Measurements from ENCODE around the gene TUBA8. TPM values are rescaled to one million over a fixed set of nuclear protein-coding genes. Genes with fewer than 3 reads are reported as not detected.

Gene TUBA8
- total RNA-seq, 1 experiment from 2014 or later: 1.3 TPM

DNA sequence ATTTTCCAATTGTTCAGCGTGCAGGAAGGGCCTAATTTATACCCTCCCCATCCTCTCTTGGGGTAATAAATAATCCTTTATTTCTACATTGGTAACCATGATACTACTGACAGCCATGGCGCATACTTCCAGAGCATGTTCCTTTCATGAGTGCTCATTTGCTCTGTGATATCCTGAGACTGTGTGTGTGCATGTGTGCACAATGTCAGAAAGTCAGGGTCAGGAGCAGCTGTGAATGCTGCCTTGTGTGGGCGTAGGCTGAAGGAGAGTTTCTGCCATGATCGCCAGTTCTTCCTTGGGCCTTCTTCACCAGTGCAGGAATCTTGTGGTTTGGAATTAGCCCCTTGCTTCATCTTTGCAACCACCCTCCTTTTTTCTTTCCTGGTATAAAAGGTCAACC, 10.2 kb downstream of the TUBA8 start:
- in situ Hi-C loops (cut with HindIII; ENCODE audit: low pct_unique_long_range_greater_than_20kb, low sequenced_read_pairs): no loop called here
- no peak for DNase-seq (ENCODE audit: low read depth, low spot score)
- CTCF ChIA-PET: no interaction called here

DNA sequence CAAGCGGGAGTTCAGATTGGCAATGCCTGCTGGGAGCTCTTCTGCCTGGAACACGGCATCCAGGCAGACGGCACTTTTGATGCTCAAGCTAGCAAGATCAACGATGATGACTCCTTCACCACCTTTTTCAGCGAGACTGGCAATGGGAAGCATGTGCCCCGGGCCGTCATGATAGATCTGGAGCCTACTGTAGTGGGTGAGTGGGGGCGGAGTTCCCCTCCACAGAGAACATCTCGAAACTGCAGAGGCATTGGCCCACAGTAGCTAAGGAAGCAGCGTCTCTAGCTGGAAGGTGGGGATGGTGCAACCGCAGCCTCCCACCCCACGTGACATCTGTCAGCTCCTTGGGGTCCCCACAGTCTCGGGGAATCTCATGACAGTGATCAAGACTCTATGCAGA, 10.9 kb downstream of the TUBA8 start:
- DNase-seq (ENCODE audit: low read depth, low spot score): no peak

More for the DNA sequence above, 10.2 kb downstream of the TUBA8 start:
- no peak overlapping the region for H3K27ac ChIP-seq (ENCODE audit: low read length)
- POLR2A ChIA-PET: no interaction called here
- H3K4me3 ChIP-seq (ENCODE audit: low read depth in 2 of 2, low read length in 2 of 2): no peak overlapping the region
- no peaks in the 10 kb centered on the region for H3K27me3 ChIP-seq (ENCODE audit: control insufficient read depth, insufficient read depth, low read length)
- no peaks in the 10 kb centered on the region for H3K9me3 ChIP-seq (ENCODE audit: control insufficient read depth, insufficient read depth, low read depth, low read length)
- H3K4me1 ChIP-seq (ENCODE audit: control insufficient read depth, insufficient read depth, low read length): no peaks in the 10 kb centered on the region
- ATAC-seq: no peak
- BruUV-seq (replicated peaks): no TSS peak
- H3K36me3 ChIP-seq (ENCODE audit: control insufficient read depth, insufficient read depth, low read length): no peaks in the 10 kb centered on the region
- TF ChIP-seq SIN3A (IDR thresholded peaks at IDR 0.05; ENCODE audit: borderline replicate concordance, insufficient read depth, low read depth, low read length): no peak
- TF ChIP-seq POLR2AphosphoS5 (IDR thresholded peaks at IDR 0.05; ENCODE audit: low read depth, low read length): no peak
- TF ChIP-seq, protein P1, sequence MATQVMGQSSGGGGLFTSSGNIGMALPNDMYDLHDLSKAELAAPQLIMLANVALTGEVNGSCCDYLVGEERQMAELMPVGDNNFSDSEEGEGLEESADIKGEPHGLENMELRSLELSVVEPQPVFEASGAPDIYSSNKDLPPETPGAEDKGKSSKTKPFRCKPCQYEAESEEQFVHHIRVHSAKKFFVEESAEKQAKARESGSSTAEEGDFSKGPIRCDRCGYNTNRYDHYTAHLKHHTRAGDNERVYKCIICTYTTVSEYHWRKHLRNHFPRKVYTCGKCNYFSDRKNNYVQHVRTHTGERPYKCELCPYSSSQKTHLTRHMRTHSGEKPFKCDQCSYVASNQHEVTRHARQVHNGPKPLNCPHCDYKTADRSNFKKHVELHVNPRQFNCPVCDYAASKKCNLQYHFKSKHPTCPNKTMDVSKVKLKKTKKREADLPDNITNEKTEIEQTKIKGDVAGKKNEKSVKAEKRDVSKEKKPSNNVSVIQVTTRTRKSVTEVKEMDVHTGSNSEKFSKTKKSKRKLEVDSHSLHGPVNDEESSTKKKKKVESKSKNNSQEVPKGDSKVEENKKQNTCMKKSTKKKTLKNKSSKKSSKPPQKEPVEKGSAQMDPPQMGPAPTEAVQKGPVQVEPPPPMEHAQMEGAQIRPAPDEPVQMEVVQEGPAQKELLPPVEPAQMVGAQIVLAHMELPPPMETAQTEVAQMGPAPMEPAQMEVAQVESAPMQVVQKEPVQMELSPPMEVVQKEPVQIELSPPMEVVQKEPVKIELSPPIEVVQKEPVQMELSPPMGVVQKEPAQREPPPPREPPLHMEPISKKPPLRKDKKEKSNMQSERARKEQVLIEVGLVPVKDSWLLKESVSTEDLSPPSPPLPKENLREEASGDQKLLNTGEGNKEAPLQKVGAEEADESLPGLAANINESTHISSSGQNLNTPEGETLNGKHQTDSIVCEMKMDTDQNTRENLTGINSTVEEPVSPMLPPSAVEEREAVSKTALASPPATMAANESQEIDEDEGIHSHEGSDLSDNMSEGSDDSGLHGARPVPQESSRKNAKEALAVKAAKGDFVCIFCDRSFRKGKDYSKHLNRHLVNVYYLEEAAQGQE (IDR thresholded peaks at IDR 0.05; ENCODE audit: insufficient read depth in 1 of 2, low read depth in 2 of 2, low read length in 1 of 2): no peak
- TF ChIP-seq, protein P2, sequence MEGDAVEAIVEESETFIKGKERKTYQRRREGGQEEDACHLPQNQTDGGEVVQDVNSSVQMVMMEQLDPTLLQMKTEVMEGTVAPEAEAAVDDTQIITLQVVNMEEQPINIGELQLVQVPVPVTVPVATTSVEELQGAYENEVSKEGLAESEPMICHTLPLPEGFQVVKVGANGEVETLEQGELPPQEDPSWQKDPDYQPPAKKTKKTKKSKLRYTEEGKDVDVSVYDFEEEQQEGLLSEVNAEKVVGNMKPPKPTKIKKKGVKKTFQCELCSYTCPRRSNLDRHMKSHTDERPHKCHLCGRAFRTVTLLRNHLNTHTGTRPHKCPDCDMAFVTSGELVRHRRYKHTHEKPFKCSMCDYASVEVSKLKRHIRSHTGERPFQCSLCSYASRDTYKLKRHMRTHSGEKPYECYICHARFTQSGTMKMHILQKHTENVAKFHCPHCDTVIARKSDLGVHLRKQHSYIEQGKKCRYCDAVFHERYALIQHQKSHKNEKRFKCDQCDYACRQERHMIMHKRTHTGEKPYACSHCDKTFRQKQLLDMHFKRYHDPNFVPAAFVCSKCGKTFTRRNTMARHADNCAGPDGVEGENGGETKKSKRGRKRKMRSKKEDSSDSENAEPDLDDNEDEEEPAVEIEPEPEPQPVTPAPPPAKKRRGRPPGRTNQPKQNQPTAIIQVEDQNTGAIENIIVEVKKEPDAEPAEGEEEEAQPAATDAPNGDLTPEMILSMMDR (IDR thresholded peaks at IDR 0.05): no peak
- no peak for TF ChIP-seq TCF7L2 (IDR thresholded peaks at IDR 0.05; ENCODE audit: low read depth, low read length)
- intact Hi-C loops (cut with micrococcal nuclease; ENCODE audit: unreplicated experiment): no loop called here

More for the DNA sequence above, 10.9 kb downstream of the TUBA8 start:
- in situ Hi-C loops (cut with HindIII; ENCODE audit: low pct_unique_long_range_greater_than_20kb, low sequenced_read_pairs) (no loop called here), intact Hi-C loops (cut with micrococcal nuclease; ENCODE audit: unreplicated experiment) (no loop called here)
- CTCF ChIA-PET: interaction anchor here (0.6 kb wide), 1 partner anchor 28 kb away, joined by 3 read pairs; no protein-coding TSS in a partner anchor
- no peak for ATAC-seq
- TF ChIP-seq, protein P2 (IDR thresholded peaks at IDR 0.05): no peak
- TF ChIP-seq SIN3A (IDR thresholded peaks at IDR 0.05; ENCODE audit: borderline replicate concordance, insufficient read depth, low read depth, low read length) (no peak), POLR2AphosphoS5 (IDR thresholded peaks at IDR 0.05; ENCODE audit: low read depth, low read length) (no peak), TCF7L2 (IDR thresholded peaks at IDR 0.05; ENCODE audit: low read depth, low read length) (no peak)
- TF ChIP-seq, protein P1 (IDR thresholded peaks at IDR 0.05; ENCODE audit: insufficient read depth in 1 of 2, low read depth in 2 of 2, low read length in 1 of 2): no peak
- Histone ChIP-seq H3K27me3 (ENCODE audit: control insufficient read depth, insufficient read depth, low read length) (no peaks in the 10 kb centered on the region), H3K36me3 (ENCODE audit: control insufficient read depth, insufficient read depth, low read length) (no peaks in the 10 kb centered on the region), H3K27ac (ENCODE audit: low read length) (no peak overlapping the region), H3K4me1 (ENCODE audit: control insufficient read depth, insufficient read depth, low read length) (no peaks in the 10 kb centered on the region), H3K4me3 (ENCODE audit: low read depth in 2 of 2, low read length in 2 of 2) (no peak overlapping the region), H3K9me3 (ENCODE audit: control insufficient read depth, insufficient read depth, low read depth, low read length) (no peaks in the 10 kb centered on the region)
- POLR2A ChIA-PET: no interaction called here
- BruUV-seq (replicated peaks): no TSS peak
